ENCODE data around the gene GPR78.

- TF ChIP-seq EZH2 (IDR thresholded peaks at IDR 0.05; ENCODE audit: low read depth, low read length, severe bottlenecking) = no peak
- TF ChIP-seq GABPA (IDR thresholded peaks at IDR 0.05; ENCODE audit: borderline replicate concordance, insufficient read depth, low read length) = no peak
- no peak for TF ChIP-seq TCF12 (IDR thresholded peaks at IDR 0.05; ENCODE audit: low read depth, low read length)
- TF ChIP-seq CTCF (IDR thresholded peaks at IDR 0.05; ENCODE audit: control extremely low read depth in 1 of 3, insufficient read depth in 1 of 3, low read depth in 1 of 3, low read length in 3 of 3) = no peak
- no peak for TF ChIP-seq POLR2AphosphoS5 (IDR thresholded peaks at IDR 0.05; ENCODE audit: low read depth, low read length)
- TF ChIP-seq SAP30 (IDR thresholded peaks at IDR 0.05; ENCODE audit: insufficient read depth, insufficient replicate concordance, low read length) = no peak
These were observed 8.2 kb upstream of the GPR78 start for GRCh38 chr4:8571702-8572685.

Data from H1 (cell line).